C4-2B (cell line): Measurements from ENCODE around the gene AK9.
"Not testable (repeated sequence)": the region's sequence is repeated elsewhere in the genome, so short reads cannot be mapped to it uniquely, and the experiment has no call there.

ENCODE experiments used
- H3K27ac ChIP-seq: fragments of 450-650 bp; 2 replicates; pipeline ENCODE4 v1.5.1; 2017
- ZFX ChIP-seq: fragments of 450-650 bp; IDR thresholded peaks from 2 replicates; pipeline ENCODE4 v1.6.1; 2017
- TF ChIP-seq, protein P1 (sequence below): fragments of 450-650 bp; conservative IDR thresholded peaks from 2 replicates; pipeline ENCODE4 v1.5.1; 2017; ENCODE audit warnings: mild to moderate bottlenecking

AK9 gene

DNA sequence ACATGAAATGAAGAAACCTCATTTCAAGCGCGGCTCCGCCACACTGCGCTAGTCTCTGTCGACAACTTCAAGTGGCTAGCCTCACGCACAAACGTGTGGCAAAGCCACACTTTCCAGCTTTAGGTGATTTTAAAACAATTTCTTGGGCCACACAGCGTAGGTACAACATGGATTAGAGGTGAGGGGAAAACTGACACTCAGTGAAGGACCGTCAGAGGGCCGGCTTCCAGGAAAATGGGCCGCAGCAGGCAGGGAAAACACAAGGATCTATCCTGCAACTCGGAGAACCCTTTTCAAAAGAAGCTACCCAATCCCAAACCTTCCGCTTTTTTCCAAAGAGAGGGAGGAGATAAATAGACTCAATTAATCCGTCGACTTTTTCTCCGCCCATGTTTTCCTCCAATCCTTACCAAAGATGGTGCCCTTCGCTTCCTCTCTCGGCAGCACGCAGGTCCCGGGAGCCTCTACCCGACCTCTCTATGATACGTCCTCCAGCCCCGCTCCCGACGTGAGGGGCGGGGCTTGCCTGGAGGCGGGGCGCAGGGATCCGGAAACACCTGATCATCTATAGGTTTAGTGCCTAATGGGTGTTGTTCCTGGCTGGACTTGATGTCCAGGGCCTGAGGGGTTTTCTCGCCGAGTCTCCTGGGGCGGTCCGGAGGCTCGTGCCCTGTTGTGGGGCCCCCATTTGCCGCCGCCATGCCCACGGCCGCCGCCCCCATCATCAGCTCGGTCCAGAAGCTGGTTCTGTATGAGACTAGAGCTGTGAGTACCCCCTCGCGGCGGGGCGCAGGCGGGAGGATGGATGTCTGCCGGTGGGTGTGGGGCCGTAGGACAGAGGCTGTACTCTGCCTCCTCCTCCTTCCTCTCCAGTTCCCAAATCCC is at the start of gene AK9, which contains the start of gene FIG4:
Gene AK9, minus strand, starts transcription at position 466 of the 885 bp plus-strand sequence. CDS start 15,457 bp downstream, outside the sequence.
Gene FIG4, plus strand, starts transcription at position 560 of the 885 bp plus-strand sequence. Its CDS starts 140 bp downstream, at position 700.
- TF ChIP-seq, protein P1, sequence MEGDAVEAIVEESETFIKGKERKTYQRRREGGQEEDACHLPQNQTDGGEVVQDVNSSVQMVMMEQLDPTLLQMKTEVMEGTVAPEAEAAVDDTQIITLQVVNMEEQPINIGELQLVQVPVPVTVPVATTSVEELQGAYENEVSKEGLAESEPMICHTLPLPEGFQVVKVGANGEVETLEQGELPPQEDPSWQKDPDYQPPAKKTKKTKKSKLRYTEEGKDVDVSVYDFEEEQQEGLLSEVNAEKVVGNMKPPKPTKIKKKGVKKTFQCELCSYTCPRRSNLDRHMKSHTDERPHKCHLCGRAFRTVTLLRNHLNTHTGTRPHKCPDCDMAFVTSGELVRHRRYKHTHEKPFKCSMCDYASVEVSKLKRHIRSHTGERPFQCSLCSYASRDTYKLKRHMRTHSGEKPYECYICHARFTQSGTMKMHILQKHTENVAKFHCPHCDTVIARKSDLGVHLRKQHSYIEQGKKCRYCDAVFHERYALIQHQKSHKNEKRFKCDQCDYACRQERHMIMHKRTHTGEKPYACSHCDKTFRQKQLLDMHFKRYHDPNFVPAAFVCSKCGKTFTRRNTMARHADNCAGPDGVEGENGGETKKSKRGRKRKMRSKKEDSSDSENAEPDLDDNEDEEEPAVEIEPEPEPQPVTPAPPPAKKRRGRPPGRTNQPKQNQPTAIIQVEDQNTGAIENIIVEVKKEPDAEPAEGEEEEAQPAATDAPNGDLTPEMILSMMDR = peak; percentile 28
- no peak for TF ChIP-seq ZFX
- peak within 1 kb of the TSS; percentile 71 for H3K27ac ChIP-seq

DNA sequence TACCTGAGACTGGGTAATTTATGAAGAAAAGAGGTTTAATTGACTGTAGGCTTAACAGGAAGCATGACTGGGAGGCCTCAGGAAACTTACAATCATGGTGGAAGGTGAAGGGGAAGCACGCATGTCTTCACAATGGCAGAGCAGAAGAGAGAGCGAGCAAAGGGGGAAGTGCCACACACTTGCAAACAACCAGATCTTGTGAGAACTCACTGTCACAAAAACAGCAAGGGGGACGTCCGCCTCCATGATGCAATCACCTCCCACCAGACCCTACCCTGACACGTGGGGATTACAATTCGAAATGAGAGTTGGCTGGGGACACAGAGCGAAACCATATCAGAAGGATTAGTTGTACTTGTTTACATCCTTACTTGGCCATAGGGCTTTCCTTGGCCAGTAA is 49.8 kb upstream of the AK9 start:
- no peak overlapping the region for H3K27ac ChIP-seq
- TF ChIP-seq, protein P1 = no peak
- no peak for TF ChIP-seq ZFX

DNA sequence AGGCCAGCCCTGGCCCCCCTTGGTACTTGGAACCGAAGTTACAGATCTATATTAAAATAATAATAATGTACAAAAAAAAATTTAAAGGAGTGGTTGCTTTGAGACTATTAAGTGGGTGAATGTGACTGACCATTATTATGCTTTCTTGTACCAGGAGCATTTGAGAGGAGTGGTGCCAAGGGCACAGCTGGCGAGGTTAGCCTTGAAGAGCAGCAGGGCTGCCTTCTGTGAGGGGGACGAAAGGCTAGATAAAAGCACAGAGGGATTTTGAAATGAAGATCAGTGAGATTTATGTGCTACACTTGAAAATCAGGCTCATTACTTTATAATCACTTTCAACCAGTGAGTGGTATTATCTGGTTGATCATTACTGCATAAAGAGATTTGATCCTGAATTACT is 48.7 kb upstream of the AK9 start:
- H3K27ac ChIP-seq = no peak overlapping the region
- TF ChIP-seq ZFX = no peak

DNA sequence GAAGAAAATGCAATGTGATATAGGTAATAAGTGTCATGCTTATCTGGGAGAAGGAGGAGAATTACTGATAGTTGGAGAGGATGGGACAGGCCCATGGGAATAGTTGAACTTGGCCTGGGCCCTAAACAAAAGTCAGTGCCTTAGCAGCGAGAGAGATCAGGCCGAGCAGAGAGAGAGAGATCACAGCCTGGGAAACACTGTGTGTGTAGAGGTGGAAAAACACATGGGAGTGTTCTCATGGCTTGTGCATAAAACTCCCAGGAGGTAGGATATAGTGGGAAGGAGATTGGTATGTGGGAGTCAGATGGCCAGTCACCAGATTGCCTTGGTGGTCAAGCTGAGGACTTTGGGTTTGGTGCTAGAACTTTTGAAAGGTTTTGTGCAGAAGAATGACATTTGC is 47.7 kb upstream of the AK9 start:
- no peak overlapping the region for H3K27ac ChIP-seq
- TF ChIP-seq, protein P1 = no peak
- TF ChIP-seq ZFX = no peak

DNA sequence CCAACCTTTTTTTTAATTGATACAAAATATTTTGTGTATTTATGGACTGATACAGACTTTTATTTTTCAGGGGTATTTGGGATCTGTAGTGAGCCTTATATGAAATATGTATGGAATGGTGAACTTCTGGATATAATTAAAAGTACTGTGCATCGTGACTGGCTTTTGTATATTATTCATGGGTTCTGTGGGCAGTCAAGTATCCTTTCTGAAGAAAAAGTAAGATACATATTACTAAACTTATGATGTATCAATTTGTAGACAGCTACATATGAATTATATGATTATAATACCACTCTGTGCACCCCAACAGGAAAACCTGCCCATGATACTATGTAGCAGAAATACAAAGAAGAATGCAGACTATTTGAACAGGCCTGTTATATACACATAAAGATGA is 47.3 kb upstream of the AK9 start:
- no peak overlapping the region for H3K27ac ChIP-seq
- no peak for TF ChIP-seq ZFX
- TF ChIP-seq, protein P1 = no peak

DNA sequence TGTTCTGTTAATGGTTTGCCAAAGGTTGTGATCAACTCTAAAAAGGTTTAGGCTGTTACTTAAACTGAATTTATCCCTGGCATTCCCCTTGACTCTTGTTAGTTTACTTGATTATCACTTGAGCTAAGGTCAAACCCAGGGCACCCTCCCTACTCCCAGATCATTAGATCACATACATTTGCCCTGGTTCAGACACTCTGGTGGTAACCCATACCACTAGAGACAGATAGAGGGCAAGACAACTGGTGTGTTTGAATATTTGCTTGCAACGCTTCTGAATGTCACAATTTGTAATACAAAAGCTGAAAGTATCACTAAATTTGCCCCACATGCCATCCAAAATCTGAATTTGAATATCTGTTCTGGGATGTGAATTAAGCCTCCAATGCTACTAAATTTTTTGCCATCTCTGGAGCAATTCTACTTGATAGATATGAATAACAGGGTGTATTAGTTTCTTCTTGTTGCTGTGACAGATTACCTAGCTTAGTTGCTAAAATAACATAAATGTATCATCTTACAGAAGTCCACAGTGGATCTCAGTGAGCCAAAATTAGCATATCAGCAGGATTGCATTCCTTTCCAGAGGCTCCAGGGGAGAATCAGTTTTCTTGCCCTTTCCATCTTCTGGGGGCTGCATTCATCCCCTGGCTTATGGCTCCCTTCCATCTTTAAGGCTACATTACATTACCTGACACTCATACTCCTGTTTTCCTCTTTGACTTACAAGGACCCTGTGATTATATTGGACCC is 45.4 kb upstream of the AK9 start:
- TF ChIP-seq, protein P1 = no peak
- TF ChIP-seq ZFX = no peak
- no peak overlapping the region for H3K27ac ChIP-seq

DNA sequence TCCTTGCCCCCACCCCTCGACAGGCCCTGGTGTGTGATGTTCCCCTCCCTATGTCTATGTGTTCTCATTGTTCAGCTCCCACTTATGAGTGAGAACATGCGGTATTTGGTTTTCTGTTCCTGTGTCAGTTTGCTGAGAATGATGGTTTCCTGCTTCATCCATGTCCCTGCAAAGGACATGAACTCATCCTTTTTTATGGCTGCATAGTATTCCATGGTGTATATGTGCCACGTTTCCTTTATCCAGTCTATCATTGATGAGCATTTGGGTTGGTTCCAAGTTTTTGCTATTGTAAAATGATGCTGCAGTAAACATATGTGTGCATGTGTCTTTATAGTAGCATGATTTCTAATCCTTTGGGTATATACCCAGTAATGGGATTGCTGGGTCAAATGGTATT is 34.2 kb upstream of the AK9 start:
- not testable (repeated sequence) for H3K27ac ChIP-seq

DNA sequence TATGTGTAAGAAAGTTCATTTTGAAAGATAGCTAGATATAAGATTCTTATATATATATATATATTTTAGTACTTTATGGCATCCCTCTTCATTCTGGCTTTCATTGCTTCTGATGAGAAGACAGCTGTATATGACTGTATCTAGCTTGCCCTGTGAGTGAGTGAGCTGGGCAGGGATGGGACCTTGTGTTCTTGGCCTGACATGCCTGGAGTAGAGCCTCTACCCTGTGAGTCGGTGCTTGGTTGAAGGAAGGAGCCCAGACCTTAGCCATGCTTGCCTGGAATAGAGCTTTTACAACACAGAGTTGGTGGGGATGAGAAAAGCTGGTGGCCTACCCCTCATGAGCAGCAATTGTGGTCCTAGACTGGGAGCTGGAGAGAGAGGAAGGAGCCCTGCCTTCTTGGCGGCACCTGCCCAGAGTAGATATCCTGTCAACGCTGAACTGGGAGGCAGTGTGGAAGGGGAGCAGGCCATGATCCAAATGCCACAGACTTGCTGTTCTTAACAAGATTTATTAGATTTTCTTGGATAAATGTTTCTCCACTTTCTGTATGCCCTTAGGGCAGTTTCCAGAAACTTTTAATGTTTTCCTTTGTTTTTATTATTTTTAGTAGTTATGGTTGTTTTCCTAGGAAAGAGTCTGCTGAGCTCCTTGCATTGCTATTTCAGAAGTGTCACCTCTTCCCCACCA is 31.7 kb upstream of the AK9 start:
- TF ChIP-seq, protein P1 = no peak
- no peak for TF ChIP-seq ZFX
- no peak overlapping the region for H3K27ac ChIP-seq
